Hematopoietic multipotent progenitor cell treated with erythropoietin and hydrocortisone succinate and interleukin-3 and kit ligand, for 4 days (in vitro differentiated cells): ENCODE results near the gene STYXL1.
"Not testable (repeated sequence)": the region's sequence is repeated elsewhere in the genome, so short reads cannot be mapped to it uniquely, and the experiment has no call there.

Experiments
- DNase-seq: peaks from one replicate; pipeline ENCODE4 v3.0.0-alpha.2; 2015

Gene STYXL1

DNA sequence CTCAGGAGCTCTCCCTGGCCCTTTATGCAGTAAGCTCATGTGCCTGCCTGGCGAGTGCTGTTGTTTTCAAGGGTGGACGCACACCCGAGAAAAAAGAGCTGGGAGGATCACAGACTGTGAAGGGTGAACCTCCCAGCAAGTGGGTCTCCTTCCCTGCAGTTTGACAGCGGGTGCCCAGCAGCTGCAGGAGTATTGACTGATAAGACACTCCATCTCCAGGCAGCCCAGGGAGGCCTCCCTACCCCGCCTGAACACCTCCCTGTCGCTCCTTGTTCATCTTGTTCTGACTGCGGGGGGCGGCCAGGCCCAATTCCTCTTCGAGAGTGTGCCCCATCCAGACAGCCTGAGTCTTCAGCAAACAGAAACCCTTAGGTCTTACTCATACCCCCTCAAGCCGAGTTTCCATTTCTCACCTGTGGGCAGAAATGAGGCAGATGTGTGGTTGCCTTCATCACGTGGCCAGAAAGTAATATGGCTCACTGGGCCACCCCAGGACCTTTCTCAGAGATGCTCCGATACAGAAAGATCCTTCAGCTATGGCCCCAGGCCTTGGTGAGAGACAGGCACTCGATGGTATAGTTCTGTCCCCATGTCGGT lies 17.3 kb upstream of the STYXL1 start:
- no peak for DNase-seq

DNA sequence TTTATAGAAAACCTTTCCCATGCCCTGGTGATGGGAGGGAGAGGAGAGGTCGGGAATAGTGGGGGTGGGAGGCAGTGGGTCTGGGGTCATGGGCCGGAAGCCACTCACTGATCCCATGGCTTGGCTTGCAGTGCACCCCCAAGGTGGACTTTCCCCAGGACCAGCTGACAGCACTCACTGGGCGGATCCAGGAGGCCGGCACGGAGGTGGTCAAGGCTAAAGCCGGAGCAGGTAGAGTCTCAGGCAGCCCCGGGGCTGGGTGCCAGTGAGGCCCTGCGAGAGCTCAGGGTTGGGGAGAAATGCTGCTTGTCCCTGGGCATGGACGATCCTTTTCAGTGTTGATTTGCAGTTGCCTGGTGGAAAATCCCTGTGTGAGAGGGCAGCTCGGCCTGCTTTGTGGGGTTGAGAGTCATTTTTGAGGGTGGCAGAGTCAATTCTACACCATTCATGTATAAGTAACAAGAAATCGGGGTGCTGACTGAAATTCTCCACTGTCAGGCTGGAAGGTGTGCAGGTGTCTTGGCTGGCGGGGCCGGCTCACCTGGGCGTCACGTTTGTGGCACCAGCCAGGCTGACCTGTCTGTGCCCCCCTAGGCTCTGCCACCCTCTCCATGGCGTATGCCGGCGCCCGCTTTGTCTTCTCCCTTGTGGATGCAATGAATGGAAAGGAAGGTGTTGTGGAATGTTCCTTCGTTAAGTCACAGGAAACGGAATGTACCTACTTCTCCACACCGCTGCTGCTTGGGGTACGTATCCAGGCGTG lies 16.6 kb upstream of the STYXL1 start:
- no peak for DNase-seq

DNA sequence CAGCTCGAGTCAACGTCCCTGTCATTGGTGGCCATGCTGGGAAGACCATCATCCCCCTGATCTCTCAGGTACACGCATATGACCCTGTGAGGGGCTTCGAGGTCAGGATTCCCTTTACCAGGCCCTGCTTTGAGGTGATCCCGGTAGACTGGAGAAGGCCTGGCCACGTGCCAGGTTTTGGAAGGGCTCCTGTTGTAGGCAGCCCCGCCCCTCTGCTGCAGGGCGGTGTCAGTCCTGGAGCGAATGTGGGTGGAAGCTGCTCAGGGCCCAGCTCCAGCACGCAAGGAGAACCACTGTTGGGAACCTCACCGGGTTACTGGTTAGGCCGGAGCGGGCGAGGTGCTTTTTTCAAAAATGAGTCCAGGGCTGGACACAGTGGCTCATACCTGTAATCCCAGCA lies 15.7 kb upstream of the STYXL1 start:
- DNase-seq: peak; percentile 35

DNA sequence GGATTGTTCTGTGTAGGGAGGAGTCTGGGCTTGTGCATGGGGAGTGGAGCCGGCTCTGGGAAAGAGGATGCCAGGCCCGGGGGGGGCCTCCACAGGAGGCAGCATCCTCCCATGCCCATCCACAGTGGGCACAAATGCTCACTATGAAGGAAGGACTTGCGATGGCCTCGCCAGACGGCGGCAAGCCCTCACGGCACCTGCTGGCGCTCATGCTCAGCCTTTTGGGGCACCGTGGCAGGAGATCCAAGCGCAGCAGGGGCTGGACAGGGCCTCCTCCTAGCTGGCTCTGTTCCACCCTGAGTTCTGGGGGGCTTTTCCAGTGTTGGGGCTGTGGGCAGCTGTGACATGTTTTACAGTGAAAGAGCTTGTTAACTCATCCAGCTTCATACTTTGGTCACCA lies 15.3 kb upstream of the STYXL1 start:
- DNase-seq: no peak

DNA sequence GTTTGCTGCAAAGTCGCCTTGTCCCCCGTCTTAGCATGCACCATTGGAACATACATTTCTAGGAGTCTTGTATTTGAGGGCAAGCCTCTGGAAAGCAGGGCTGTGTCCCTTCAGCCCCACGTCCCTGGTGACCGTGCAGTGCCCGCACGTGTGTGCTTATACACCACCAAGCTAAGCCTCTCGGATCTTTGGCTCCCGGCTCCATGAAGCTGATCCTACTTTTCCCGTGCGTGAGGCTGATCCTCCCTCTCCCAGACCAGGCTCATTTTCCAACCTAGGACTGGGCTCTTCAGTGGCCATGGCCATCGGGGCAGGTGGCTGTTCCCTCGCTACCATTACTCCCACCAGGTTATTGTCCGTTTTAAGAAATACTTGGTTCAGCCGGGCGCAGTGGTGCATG lies 14.5 kb upstream of the STYXL1 start:
- no peak for DNase-seq

DNA sequence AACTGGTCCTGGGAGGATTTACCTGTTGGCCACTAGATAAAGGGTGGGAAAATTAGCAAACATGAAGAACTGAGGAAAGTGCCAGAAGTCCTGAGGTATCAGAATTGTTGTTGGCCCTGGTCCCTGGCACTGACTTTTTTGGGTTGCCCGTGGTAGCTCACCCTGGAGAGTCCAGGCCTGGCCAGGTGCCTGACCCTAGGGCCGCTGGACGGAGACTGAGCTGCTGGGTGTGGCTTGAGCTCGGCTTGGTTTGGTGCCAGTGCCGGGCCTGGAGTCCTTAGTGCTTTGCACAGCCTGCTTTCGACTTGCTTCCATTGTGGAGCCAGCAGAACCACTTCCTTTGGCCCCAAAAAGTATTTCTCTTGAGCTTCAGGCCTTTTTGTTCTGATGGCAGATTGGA lies 13.0 kb upstream of the STYXL1 start:
- no peak for DNase-seq

DNA sequence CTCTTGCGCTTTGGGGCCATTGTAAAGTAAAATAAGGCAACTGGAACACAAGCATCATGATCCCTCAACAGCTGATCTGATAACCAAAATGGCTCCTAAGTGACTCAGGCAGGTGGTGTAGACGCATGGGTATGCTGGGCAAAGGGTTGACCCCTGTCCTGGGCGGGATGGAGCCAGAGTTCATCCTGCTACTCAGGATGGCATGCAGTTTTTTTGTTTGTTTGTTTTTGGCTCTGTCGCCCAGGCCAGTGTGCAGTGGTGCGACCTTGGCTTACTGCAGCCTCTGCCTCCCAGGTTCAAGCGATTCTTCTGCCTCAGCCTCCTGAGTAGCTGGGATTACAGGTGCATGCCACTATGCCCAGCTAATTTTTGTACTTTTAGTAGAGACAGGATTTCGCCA lies 10.9 kb upstream of the STYXL1 start:
- DNase-seq: not testable (repeated sequence)

DNA sequence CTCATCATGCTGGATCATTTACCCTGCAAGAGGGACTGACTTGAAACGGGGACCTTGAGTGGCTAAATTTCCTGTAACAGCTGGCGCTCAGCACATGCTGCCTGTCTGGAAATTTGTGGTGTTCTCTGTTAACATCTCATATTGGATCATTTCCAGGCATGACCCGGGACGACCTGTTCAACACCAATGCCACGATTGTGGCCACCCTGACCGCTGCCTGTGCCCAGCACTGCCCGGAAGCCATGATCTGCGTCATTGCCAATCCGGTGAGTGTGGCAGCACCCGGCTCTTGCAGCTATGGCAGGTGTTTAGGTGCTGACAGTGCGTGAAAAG lies 10.0 kb upstream of the STYXL1 start:
- no peak for DNase-seq

DNA sequence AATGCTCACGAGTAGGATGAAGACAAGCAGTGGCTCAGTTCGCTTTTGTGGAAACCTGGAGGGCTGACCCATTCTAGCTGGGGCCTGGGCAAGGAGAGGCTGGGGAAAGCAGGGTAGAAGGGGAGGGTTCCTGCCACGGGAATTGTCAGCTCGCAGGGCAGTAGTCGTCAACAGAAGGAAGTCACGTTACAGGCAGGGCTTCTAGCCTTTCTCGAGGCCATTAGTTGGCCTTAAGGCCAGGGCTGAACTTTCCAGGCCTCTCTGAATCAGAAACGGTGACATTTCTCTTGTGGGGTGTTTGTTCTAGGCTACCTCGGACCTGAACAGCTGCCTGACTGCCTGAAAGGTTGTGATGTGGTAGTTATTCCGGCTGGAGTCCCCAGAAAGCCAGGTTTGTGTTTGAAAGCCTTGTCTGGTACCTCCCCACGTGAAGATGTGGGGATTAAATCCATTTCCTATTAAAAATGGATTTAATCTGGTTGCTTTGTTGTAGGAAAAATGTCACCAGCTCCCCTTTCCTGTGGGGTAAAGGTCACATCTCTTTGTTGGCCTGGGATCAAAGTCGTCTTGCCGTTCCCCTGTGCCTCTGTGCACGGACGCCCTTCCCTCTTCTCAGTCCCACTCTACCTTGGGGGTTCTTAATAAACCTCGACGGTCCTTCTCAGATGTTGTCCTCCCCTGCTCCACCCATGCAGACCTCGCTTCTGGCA lies 9.5 kb upstream of the STYXL1 start:
- DNase-seq: no peak

DNA sequence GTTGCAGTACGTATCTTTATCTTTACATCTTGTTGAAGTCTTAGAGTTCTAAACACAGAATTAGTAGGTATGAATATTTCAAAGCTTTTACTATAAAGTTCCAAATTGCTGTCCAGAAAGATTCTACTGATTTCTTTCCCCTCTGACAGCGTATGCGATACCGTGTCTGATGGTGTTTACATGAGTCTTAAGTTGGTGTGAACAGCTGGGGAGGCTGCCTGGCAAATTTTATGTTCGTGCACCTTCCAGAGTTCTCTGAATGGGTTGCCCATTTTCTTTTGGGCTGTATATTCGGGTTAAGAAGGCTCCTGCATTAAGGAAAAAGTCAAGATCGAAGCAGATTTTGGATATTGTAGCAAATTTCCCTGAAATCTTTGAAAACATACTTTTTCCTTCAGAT lies 8.4 kb upstream of the STYXL1 start:
- DNase-seq: no peak

DNA sequence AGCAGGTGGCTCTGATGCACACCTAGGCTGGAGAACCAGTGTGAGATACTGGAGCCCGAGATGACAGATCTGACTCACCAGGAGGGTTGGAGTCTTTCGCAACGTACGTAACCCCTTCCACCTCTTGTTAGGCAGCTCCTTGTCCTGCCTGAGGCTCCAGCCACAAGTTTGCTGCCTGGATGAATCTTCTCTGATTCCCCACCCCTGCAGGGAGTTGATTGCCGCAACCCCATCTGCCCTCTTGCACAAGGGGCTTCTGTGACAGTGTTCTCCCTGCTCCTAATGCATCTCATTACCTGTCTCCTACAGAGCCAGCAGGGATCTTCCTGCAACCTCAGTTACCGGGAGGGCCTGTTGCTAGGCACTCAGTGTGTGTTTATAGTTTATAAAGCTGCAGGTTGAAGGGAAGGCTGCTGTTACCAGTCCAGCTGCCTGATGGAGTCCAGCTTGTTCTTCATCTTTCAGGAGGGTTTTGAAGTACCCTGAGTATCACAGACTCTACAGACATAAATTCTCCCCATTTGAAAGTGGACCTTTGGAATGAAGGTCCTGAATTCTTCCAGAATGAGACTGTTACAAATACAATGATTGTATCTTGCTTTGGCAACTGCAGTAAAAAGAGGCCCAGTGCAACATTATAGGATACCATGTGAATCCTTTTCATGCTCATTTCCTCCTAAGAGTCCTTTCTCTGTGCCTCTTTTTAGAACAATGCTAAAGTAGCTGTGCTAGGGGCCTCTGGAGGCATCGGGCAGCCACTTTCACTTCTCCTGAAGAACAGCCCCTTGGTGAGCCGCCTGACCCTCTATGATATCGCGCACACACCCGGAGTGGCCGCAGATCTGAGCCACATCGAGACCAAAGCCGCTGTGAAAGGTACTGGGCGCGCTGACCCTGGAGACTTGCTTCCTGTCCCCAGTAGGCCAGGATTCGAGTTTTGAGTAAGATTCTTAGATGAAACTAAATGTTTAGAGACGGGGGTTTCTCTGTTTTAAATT lies 6.6 kb upstream of the STYXL1 start:
- DNase-seq: peak; percentile 23

DNA sequence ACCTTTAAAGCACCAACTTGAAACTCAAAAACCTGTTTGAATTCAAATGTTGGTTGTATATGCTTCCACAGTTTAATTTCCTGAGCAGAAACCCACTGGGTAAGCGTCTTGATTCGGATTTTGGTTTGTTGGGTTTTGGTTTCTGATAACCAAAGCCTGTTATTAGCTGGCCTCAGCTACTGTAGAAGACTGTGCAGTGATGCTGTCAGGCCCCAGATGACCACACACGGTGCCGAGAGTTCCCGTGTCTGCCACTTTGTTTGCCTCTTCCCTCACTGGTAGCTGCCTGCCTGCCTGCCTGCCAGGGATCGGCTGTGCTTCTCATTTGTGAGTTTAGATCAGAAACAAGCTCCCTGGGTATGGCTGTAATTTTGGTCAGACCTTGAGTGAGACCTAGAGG lies 5.7 kb upstream of the STYXL1 start:
- no peak for DNase-seq

DNA sequence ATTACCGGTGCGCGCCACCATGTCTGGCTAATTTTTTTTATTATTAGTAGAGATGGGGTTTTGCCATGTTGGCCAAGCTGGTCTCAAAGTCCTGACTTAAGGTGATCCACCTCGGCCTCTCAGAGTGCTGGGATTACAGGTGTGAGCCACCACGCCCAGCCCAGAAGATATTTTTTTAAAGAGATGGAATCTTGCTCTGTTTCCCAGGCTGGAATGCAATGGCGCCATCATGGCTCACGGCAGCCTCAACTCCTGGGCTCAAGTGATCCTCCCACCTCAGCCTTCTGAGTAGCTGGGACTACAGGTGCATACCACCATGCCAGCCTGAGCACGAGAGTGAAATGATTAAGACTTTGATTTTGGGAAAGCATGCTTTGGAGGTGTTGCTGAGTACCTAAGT lies 4.9 kb upstream of the STYXL1 start:
- not testable (repeated sequence) for DNase-seq

DNA sequence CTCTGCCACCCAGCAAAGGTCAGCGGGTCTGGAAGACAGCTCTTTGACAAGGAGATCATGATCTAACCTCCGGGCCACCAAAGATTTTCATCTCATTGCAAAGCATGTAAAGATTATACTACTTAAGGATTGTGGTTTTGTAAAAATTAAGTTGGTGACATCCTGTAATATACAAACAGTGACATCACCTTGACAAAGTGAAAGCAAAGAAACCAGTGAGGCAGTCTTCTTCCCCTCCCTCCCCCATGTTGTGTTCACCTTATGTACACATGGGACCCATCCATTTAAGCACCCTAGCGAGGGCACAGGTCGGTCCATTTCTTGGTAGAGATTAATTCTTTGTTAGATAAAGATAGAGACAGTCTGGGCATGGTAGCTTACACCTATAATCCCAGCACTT lies 4.0 kb upstream of the STYXL1 start:
- peak; percentile 29 for DNase-seq

DNA sequence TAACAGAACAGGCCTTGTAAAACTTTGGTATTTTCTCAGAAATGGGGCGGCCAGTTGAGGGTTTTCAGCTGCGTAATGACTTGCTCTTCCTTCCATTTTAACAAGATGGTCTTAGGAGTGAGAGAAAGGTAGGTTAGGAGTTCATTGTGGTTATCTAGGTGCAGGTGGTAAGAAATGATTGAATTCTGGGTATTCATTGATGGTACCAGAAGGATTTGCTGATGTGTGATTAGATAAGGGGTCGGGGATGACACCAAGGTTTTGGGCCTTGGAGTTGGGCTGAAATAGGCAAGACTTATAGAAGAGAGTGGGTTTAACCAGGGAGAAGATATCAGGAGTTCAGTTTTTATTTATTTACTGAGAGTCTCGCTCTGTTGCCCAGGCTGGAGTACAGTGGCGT lies 2.7 kb upstream of the STYXL1 start:
- DNase-seq: no peak

DNA sequence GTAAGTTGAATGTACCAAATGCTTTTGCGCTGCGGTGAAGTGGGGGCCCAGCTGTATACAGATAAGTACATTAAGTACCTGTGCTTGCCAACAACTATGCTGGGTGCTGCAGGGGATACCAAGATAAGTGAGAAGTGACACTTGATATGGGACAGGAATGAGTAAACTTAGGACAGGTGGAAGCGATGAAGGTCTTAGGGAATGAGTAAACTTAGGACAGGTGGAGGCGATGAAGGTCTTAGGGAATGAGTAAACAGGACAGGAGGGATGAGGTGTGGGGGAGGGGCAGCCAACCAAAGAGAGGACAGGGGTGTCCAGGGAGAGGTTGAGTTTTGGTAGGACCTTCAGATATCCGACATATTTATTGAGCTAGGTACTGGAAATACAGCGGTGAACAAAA lies 1.5 kb upstream of the STYXL1 start:
- no peak for DNase-seq

DNA sequence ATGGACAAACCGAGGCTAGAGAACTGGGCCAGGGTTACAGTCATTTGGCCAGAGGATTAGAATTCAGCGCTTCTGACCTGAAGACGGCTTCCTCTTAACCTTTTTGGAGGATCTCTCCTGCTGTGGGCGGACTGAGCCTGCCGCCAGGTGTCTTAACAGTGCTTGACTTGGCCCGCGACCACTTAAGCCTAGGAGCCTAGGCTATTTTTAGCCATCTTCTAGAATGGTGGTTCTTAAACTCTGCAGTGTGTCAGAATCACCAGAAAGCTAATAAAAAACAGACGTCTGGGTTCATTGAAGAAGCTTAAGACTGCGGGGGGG lies 828 bp upstream of the STYXL1 start:
- no peak for DNase-seq

DNA sequence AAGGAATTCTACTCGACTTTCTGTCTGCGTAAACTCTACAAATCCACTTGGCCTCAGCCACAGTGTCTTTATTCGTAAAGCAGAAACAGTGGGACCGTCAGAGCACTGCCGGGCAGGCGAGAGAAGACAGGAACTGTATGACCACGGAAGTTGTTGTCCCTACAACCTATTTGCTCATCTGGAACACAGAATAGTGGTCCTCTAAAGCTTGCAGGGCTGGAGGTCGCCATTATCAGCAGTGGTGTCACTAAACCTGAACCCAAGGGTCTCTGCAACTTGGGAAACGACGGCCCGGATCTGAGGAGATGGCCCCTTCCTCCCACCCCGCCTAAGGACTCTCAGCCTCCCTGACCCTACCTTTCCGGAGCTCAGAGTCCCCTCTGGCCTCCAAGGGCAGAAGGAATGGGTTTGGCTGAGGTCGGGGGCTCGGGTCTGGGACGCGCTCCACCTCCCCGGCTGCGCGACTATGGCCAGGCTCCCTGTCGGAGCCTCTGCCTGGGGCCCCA lies 442 bp downstream of the STYXL1 start:
- peak; percentile 55 for DNase-seq

DNA sequence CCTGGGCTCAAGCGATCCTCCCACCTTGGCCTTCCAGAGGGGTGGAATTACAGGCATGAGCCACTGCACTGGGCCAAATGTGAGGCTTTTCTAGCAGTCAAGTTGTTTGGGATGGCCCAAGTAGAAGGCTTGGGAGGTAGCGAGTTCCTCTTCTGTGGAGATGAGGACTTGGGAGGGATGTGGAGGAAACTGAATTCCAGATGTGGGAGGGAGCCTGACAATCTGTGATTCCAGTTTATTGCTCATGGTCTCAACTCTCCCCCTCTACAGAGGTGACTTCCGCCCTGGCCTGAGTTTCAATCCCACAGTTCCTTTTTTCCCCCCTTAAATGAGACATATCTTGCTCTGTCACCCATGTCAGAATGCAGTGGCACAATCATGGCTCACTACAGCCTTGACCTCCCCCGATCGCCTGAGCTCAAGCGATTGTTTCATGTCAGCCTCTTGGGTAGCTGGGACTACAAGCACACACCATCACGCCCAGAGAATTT lies 3.4 kb downstream of the STYXL1 start:
- no peak for DNase-seq

DNA sequence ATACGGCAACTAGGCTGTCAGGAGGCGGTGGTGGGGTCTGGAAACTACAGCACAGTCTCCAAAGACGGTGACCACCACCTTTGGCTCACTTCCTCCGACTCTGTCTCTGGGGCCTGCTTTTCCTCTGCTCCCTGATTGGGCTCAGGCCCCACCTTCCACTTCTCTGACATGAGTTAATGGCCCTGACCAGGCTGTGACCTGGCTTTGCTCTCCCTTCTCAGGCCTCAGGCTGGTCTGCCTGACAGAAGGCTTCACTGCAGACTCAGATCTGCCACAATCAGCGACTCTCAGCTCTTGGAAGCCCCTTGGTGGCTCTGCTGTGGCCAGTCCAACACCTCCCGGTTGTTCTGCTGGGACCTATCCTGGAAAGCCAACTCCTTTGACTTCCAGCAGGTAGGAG lies 7.7 kb downstream of the STYXL1 start:
- no peak for DNase-seq

DNA sequence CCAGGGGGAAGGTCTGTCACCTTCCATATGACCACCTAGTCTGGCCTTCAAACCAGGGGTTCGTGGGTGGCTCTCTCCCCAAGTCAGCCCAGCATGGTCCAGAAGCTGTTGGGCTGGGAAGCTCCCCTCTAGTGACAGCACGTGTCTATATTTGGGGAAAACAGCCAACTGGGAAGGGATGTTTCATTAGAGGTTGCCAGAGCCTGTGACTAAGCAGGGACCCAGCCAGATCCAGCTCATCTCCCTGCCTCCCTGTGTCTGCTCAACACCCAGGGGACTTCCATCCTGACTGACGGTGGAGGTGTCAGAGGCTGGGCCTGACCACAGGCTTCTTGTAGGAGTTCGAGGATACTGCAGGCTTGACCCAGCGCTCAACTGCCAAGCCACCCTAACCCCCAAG lies 10.5 kb downstream of the STYXL1 start:
- no peak for DNase-seq

DNA sequence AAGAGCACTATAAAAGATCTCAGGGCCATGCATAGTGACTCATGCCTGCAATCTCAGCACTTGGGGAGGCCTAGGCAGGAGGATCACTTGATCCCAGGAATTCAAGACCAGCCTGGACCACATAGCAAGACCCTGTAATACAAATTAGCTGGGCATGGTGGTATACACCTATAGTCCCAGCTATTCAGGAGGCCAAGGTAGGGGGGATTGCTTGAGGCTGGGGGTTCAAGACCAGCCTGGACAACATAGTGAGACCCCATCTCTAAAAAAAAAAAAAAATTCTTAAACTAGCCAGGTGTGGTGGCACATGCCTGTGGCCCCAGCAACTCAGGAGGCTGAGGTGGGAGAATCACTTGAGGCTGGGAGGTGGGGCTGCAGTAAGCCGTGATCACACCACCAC lies 15.8 kb downstream of the STYXL1 start:
- DNase-seq: no peak

DNA sequence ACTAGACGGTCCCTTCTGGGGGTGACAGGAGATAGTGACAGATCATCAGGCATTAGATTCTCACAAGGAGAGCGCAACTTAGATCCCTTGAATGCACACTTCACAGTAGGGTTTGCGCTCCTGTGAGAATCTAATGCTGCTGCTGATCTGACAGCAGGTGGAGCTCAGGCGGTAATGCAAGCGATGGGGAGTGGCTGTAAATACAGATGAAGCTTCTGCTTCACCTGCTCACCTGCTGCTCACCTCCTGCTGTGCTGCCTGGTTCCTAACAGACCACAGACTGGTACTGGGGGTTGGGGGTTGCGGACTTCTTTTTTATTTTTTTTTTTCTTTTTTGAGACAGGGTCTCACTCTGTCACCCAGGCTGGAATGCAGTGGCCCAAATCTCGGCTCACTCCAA lies 18.1 kb downstream of the STYXL1 start:
- DNase-seq: not testable (repeated sequence)
